Endothelial cell of umbilical vein (primary cell): ENCODE results near the gene CASK. TPM values are rescaled to one million over a fixed set of nuclear protein-coding genes. Genes with fewer than 3 reads are reported as not detected.

Source experiments
- BruUV-seq: library from RNA; stranded (reverse); fragments of 400-500 nt; replicated peaks from 2 replicates; lab custom pipeline; 2021; lab: Mats Ljungman, UMichigan
- CTCF ChIA-PET: fragments of 300-600, 350-600 bp; sonication (Branson Sonifier 250); formaldehyde crosslinking; loops from one replicate; lab custom pipeline; 2021; ENCODE audit warnings: antibody characterized with exemption, inconsistent platforms; lab: Charles Lee
- POLR2A ChIA-PET: fragments of 300-600, 350-600 bp; sonication (Branson Sonifier 250); formaldehyde crosslinking; loops from one replicate; lab custom pipeline; 2021; ENCODE audit warnings: antibody characterized with exemption, inconsistent platforms; lab: Charles Lee
- DNase-seq: peaks from one replicate; pipeline ENCODE4 v3.0.0-alpha.2; 2011; ENCODE audit warnings: low read depth, low spot score
- FAIRE-seq: peaks from 2 replicates; lab custom pipeline; 2011; peaks lifted over from hg19 to GRCh38; lab: Jason Lieb, UNC
- H2AFZ ChIP-seq: 2 replicates; pipeline ENCODE4 v1.6.0; 2012; ENCODE audit warnings: low read depth, low read length, control low read depth, inconsistent platforms
- H3K27ac ChIP-seq: 2 replicates; pipeline ENCODE4 v1.5.1; 2011; ENCODE audit warnings: low read depth, mild to moderate bottlenecking, control low read depth, low read length, moderate library complexity; ENCODE audit not compliant: insufficient read depth
- H3K27me3 ChIP-seq, 2 experiments: 2 replicates each; pipeline versions ENCODE4 v1.6.0 to v1.6.1; 2011; ENCODE audit warnings: low read length in 2 of 2, mixed read lengths in 1 of 2; ENCODE audit not compliant: control insufficient read depth in 2 of 2, insufficient read depth in 2 of 2
- H3K36me3 ChIP-seq, 2 experiments: 2 replicates in 1 of 2; 3 replicates in 1 of 2; pipeline ENCODE4 v1.5.1; 2011; ENCODE audit warnings: low read length in 2 of 2, mild to moderate bottlenecking in 1 of 2, moderate library complexity in 1 of 2; ENCODE audit not compliant: control insufficient read depth in 2 of 2, insufficient read depth in 2 of 2; ENCODE audit errors: extremely low read depth in 1 of 2
- H3K4me1 ChIP-seq: 3 replicates; pipeline ENCODE4 v1.5.1; 2011; ENCODE audit warnings: mild to moderate bottlenecking, low read length; ENCODE audit not compliant: control insufficient read depth, insufficient read depth; ENCODE audit errors: extremely low read depth
- H3K4me2 ChIP-seq: 2 replicates; pipeline ENCODE4 v1.6.1; 2011; ENCODE audit warnings: low read length, control low read depth, mixed read lengths; ENCODE audit not compliant: insufficient read depth
- H3K4me3 ChIP-seq, 3 experiments: fragments of 200-600 bp in 1 of 3; sonication (generic), shearing (Covaris generic) in 1 of 3; replicated peaks in 1 of 3; 2 replicates each; pipeline ENCODE4 v1.5.1; 2011 to 2016; ENCODE audit warnings: control low read depth in 3 of 3, low read length in 3 of 3, mild to moderate bottlenecking in 2 of 3, inconsistent platforms in 1 of 3, low read depth in 1 of 3, moderate library complexity in 1 of 3; ENCODE audit not compliant: insufficient read depth in 1 of 3
- H3K79me2 ChIP-seq: 2 replicates; pipeline ENCODE4 v1.6.0; 2012; ENCODE audit warnings: low read length, inconsistent platforms; ENCODE audit not compliant: control insufficient read depth, insufficient read depth
- H3K9ac ChIP-seq: replicated peaks from 2 replicates; pipeline ENCODE3; 2011; ENCODE audit warnings: low read length, control low read depth; ENCODE audit not compliant: insufficient read depth; ENCODE audit errors: extremely low read depth
- H3K9me1 ChIP-seq: replicated peaks from 3 replicates; pipeline ENCODE4 v1.6.0; 2011; ENCODE audit warnings: mild to moderate bottlenecking, low read length; ENCODE audit not compliant: control insufficient read depth, insufficient read depth; ENCODE audit errors: extremely low read depth
- H3K9me3 ChIP-seq: replicated peaks from 2 replicates; pipeline ENCODE4 v1.5.1; 2012; ENCODE audit warnings: low read length, inconsistent platforms; ENCODE audit not compliant: control insufficient read depth, insufficient read depth
- H4K20me1 ChIP-seq: replicated peaks from 2 replicates; pipeline ENCODE3; 2011; ENCODE audit warnings: mild to moderate bottlenecking, low read length; ENCODE audit not compliant: control insufficient read depth, insufficient read depth; ENCODE audit errors: extremely low read depth
- EZH2 ChIP-seq: IDR thresholded peaks from 2 replicates; pipeline ENCODE4 v1.6.1; 2012; ENCODE audit warnings: borderline replicate concordance, low read depth, mild to moderate bottlenecking, moderate library complexity, low read length, inconsistent platforms; ENCODE audit not compliant: severe bottlenecking
- FOS ChIP-seq: IDR thresholded peaks from 2 replicates; pipeline ENCODE4 v1.6.1; 2011; ENCODE audit warnings: mild to moderate bottlenecking, low read length, moderate library complexity, borderline replicate concordance; ENCODE audit not compliant: insufficient read depth
- GATA2 ChIP-seq: IDR thresholded peaks from 2 replicates; pipeline ENCODE4 v1.7.0; 2011; ENCODE audit warnings: low read depth, mild to moderate bottlenecking, moderate library complexity, mixed read lengths, low read length; ENCODE audit not compliant: insufficient read length, insufficient read depth
- JUN ChIP-seq: IDR thresholded peaks from 2 replicates; pipeline ENCODE4 v1.6.1; 2011; ENCODE audit warnings: borderline replicate concordance, low read depth; ENCODE audit not compliant: insufficient read length, insufficient read depth
- MYC ChIP-seq: IDR thresholded peaks from one replicate; pipeline ENCODE4 v1.6.1; 2011; ENCODE audit warnings: mild to moderate bottlenecking, low read depth, low read length
- POLR2A ChIP-seq: IDR thresholded peaks from 2 replicates; pipeline ENCODE4 v1.6.1; 2012; ENCODE audit warnings: low read depth, mild to moderate bottlenecking, control low read depth, low read length
- POLR2AphosphoS5 ChIP-seq: IDR thresholded peaks from 2 replicates; pipeline ENCODE4 v1.6.1; 2012; ENCODE audit warnings: low read depth, mild to moderate bottlenecking, control low read depth, low read length, moderate library complexity; ENCODE audit not compliant: insufficient read depth
- dilution Hi-C: fragments of 300-500 bp; cut with MboI; formaldehyde crosslinking; loops from one replicate; pipeline ENCODE4 v1.15.0; 2019; ENCODE audit warnings: low sequenced_read_pairs; ENCODE audit not compliant: extremely low pct_ligation_motif_present
- intact Hi-C: fragments of 100-400 bp; cut with micrococcal nuclease; formaldehyde crosslinking; loops from one replicate; pipeline ENCODE4 v1.10.0; 2022
- polyA plus RNA-seq, 4 experiments: library from polyadenylated mRNA; depleted of rRNA in 3 of 4; stranded (reverse) in 3 of 4; unstranded in 1 of 4; fragments of >200 nt; gene quantifications; 2 replicates each; pipeline versions ENCODE4 v1.2.1 to v1.2.3, GENCODE V29; 2011 to 2012; ENCODE audit warnings: missing spikeins in 1 of 4
- total RNA-seq: library from RNA; stranded (reverse); gene quantifications from 2 replicates; pipeline ENCODE4 v1.2.3, GENCODE V29; 2021
- TF ChIP-seq, protein P1 (sequence below), 2 donors: IDR thresholded peaks; 1 replicate in 1 of 2; 2 replicates in 1 of 2; pipeline ENCODE4 v1.5.1; 2011; ENCODE audit warnings: low read length in 2 of 2, mild to moderate bottlenecking in 2 of 2, moderate library complexity in 2 of 2, control low read depth in 1 of 2, inconsistent platforms in 1 of 2, low read depth in 1 of 2; ENCODE audit not compliant: insufficient read depth in 1 of 2; ENCODE audit errors: extremely low read depth in 1 of 2
- TF ChIP-seq, protein P2 (sequence below): IDR thresholded peaks from 2 replicates; pipeline ENCODE4 v1.6.1; 2011; ENCODE audit not compliant: insufficient read depth, insufficient read length

The CASK gene
- total and polyA plus RNA-seq, 2 donors (not counting 3 experiments of a cell fraction or from before 2014, with no cell fraction given), result 6.4 to 30.4 TPM

DNA sequence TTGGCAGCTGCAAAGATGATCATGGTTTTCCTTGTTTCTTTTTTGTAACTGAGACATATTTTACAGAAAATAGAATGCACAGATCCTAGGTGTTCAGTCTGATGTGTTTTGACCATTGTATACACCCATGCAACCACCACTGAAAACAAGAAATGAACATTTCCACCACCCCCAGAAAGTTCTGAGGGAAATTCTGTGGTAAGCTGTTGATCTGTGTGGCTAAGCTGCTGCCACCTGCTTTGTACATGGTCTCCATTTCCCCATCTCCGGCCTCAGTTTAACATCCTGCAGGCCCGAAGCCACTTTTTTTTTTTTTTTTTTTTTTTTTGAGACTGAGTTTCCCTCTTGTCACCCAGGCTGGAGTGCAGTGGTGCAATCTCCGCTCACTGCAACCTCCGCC is 411.0 kb downstream of the CASK start:
- no peaks in the 10 kb centered on the region for H3K79me2 ChIP-seq
- no peaks in the 10 kb centered on the region for H3K9me1 ChIP-seq
- no TSS peak for BruUV-seq
- dilution Hi-C loops (no loop called here), intact Hi-C loops (no loop called here)
- H3K4me1 ChIP-seq, result no peaks in the 10 kb centered on the region
- no peak for DNase-seq
- POLR2A ChIA-PET, result no interaction called here
- H3K27ac ChIP-seq, result no peak overlapping the region
- no peak overlapping the region for H3K4me3 ChIP-seq
- H2AFZ ChIP-seq, result no peak overlapping the region
- no peak overlapping the region for H3K4me2 ChIP-seq
- no peaks in the 10 kb centered on the region for H4K20me1 ChIP-seq
- FAIRE-seq, result no peak
- CTCF ChIA-PET, result no interaction called here
- H3K9ac ChIP-seq, result no peak overlapping the region
- H3K9me3 ChIP-seq, result no peaks in the 10 kb centered on the region
- H3K36me3 ChIP-seq, result no peaks in the 10 kb centered on the region
- TF ChIP-seq FOS (no peak), POLR2A (no peak), JUN (no peak), EZH2 (no peak)
- H3K27me3 ChIP-seq, result no peaks in the 10 kb centered on the region

DNA sequence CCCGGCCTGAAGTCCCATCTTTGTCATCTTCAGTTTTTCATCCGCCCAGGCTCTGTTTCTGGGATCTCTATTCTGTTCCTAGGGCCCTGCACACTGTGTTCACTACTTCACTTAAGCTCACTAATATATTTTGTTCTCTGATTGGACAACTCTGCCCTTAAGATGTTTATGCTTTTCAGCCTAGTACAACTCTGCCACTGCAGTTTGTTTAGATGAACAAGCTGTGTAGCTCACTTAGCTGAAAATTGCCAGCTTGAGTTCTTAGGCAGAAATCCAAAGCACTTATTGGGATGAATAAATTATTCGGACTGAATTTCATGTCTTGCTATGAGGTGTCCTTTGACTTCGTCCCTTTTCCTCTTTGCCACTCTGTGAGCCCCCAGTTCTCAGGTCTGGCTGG is 415.4 kb downstream of the CASK start:
- Histone ChIP-seq H3K79me2 (no peaks in the 10 kb centered on the region), H4K20me1 (no peaks in the 10 kb centered on the region), H3K27ac (no peak overlapping the region), H3K36me3 (no peaks in the 10 kb centered on the region), H3K4me1 (no peaks in the 10 kb centered on the region), H3K4me3 (no peak overlapping the region), H3K4me2 (no peak overlapping the region), H3K9me3 (no peaks in the 10 kb centered on the region), H3K9me1 (no peaks in the 10 kb centered on the region), H3K9ac (no peak overlapping the region), H3K27me3 (no peaks in the 10 kb centered on the region), H2AFZ (no peak overlapping the region)
- BruUV-seq, result no TSS peak
- DNase-seq, result no peak
- no peak for FAIRE-seq
- TF ChIP-seq, protein P1, sequence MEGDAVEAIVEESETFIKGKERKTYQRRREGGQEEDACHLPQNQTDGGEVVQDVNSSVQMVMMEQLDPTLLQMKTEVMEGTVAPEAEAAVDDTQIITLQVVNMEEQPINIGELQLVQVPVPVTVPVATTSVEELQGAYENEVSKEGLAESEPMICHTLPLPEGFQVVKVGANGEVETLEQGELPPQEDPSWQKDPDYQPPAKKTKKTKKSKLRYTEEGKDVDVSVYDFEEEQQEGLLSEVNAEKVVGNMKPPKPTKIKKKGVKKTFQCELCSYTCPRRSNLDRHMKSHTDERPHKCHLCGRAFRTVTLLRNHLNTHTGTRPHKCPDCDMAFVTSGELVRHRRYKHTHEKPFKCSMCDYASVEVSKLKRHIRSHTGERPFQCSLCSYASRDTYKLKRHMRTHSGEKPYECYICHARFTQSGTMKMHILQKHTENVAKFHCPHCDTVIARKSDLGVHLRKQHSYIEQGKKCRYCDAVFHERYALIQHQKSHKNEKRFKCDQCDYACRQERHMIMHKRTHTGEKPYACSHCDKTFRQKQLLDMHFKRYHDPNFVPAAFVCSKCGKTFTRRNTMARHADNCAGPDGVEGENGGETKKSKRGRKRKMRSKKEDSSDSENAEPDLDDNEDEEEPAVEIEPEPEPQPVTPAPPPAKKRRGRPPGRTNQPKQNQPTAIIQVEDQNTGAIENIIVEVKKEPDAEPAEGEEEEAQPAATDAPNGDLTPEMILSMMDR (IDR thresholded peaks at IDR 0.05; ENCODE audit: extremely low read depth in 1 of 2, insufficient read depth in 1 of 2, low read depth in 1 of 2, low read length in 2 of 2), result no peak
- TF ChIP-seq, protein P2, sequence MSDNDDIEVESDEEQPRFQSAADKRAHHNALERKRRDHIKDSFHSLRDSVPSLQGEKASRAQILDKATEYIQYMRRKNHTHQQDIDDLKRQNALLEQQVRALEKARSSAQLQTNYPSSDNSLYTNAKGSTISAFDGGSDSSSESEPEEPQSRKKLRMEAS, result no peak
- no peak for TF ChIP-seq GATA2
- no peak for TF ChIP-seq EZH2
- no peak for TF ChIP-seq POLR2AphosphoS5
- no peak for TF ChIP-seq JUN
- no peak for TF ChIP-seq POLR2A
- TF ChIP-seq FOS, result no peak
- TF ChIP-seq MYC, result no peak
- POLR2A ChIA-PET, result no interaction called here
- CTCF ChIA-PET, result interaction anchor here (1.3 kb wide), 1 partner anchor 15 kb away, joined by 4 read pairs; no protein-coding TSS in a partner anchor
- intact Hi-C loops, result no loop called here
- dilution Hi-C loops, result no loop called here
